NCI-H510A treated with DMSO at 0.1 percent for 48 hours (cell line): Measurements from ENCODE around the gene CRYGD.

Experiments used
- DNase-seq: peaks from one replicate; lab custom pipeline; 2025; lab: John Stamatoyannopoulos, UW

The CRYGD gene

DNA sequence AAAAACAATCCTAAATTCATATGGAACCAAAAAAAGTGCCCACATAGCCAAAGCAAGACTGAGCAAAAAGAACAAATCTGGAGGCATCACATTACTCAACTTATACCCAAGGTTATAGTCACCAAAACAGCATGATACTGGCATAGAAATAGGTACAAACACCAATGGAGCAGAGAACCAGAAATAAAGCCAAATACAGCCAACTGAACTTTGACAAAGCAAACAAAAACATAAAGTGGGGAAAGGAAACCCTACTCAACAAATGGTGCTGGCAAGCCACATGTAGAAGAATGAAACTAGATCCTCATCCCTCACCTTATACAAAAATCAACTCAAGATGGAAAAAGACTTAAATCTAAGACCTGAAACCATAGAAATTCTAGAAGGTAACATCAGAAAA is 40.5 kb downstream of the CRYGD start:
- no peak for DNase-seq

DNA sequence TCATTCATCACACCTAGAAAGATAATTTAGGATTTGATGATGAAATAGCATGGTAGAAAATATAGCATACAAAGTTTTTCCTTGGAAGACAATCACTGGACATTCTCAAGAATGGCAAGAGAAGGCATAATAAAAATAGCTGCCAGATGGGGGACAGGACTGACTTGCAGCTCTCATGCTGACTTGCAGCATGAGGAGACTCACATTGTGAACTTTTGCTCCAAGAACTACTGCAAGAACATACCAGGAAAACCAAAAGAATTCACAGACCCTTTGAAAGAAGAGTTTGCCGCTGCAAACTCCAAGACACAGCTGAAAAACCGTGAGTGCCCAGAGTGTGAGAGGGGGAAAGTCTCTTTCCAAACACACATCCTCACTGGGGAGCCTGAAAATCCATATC is 47.0 kb downstream of the CRYGD start:
- DNase-seq: no peak

GRCh38 chr2:208074610-208075356 is 49.5 kb downstream of the CRYGD start:
- no peak for DNase-seq

DNA sequence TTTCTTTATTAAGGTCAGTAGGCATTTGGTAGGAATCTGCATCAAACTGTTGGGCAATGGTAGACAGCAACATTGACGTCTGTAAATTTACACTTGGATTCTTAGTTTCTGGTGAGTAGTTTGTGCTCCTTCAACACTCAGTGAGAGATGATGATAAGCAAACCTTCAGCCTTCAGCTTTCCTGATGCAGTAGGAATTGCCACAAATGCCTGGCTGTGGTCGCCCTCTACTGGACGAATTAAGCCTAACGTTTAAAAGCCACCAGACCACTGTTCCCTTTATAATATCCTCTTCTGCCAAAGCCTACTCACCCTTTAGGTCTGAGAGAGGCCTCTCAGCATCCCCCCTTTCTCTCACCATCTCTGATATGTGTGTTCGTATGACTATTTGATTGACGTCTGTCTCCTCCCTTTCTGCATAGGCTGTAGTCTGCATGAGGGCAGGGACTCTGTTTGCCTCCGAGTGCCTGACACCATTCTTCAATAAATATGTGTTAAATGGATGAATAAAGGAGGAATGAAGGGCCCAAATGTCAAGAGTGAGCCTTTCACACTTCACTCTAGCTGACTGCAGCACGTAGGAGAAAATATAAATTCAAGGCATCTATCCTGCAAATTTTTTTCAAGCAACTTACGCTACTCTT is 52.0 kb downstream of the CRYGD start:
- peak; percentile 50 for DNase-seq
